ENCODE data around the gene CLEC2B. TPM values are rescaled to one million over a fixed set of nuclear protein-coding genes. Genes with fewer than 3 reads are reported as not detected.

CLEC2B gene
- total RNA-seq, 4 donors from 2014 or later: 14.5 to 56.3 (median 49.4) TPM

DNA sequence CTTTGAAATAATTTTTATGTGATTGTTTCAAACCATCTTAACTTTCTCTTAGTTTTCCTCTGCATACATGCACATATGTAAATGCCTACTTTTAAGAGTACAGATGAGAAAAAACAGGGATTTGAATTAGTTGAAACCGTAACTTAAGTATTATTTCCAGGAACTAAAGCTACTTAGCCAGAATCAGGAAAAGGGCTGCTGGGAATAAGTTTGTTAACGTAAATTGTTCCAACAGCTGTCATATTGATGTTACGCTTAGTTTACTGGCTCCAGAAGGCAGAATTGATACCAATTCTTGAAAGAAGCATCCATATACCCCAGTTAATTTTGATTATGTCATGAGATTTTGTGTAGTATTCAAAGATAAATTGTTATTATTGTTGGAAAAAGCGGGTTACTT, 59.8 kb downstream of the CLEC2B start:
- TF ChIP-seq, protein P1, sequence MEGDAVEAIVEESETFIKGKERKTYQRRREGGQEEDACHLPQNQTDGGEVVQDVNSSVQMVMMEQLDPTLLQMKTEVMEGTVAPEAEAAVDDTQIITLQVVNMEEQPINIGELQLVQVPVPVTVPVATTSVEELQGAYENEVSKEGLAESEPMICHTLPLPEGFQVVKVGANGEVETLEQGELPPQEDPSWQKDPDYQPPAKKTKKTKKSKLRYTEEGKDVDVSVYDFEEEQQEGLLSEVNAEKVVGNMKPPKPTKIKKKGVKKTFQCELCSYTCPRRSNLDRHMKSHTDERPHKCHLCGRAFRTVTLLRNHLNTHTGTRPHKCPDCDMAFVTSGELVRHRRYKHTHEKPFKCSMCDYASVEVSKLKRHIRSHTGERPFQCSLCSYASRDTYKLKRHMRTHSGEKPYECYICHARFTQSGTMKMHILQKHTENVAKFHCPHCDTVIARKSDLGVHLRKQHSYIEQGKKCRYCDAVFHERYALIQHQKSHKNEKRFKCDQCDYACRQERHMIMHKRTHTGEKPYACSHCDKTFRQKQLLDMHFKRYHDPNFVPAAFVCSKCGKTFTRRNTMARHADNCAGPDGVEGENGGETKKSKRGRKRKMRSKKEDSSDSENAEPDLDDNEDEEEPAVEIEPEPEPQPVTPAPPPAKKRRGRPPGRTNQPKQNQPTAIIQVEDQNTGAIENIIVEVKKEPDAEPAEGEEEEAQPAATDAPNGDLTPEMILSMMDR (IDR thresholded peaks at IDR 0.05; ENCODE audit: low read depth): no peak

DNA sequence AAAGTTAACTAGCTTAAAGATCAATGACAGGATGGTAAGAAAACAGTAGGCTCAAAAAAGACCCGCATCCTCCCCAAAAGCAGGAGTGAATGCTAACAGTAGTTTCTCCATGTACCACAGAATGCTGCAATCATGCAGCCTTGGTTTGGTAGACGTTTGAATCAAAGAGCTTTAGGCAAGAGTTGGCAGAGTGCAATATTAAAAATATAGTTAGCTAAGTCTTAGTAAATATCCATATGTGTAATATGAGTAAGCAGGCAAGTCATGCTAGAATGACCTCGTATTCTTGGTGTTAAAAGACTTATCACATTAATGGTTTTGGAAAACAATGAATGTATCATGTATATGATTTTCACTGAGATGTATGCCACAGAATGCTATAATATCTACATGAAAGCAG, 60.6 kb downstream of the CLEC2B start:
- TF ChIP-seq, protein P1 (IDR thresholded peaks at IDR 0.05; ENCODE audit: low read depth): no peak

DNA sequence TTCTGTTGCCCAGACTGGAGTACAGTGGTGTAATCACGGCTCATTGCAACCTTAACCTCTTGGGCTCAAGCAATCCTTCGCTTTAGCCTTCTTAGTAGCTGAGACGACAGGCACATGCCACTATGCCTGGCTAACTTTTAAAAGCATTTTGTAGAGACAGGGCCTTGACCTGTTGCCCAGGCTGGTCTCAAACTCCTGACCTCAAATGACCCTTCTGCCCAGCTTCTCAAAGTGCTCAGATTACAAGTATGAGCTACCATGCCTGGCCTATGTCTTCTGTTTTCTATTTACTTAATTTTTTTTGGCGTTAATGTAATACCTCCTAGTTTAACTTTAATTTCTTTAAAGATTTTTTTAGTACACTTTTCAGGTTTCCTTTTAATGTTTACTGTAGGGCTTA, 62.4 kb downstream of the CLEC2B start:
- TF ChIP-seq, protein P1 (IDR thresholded peaks at IDR 0.05; ENCODE audit: low read depth): no peak

DNA sequence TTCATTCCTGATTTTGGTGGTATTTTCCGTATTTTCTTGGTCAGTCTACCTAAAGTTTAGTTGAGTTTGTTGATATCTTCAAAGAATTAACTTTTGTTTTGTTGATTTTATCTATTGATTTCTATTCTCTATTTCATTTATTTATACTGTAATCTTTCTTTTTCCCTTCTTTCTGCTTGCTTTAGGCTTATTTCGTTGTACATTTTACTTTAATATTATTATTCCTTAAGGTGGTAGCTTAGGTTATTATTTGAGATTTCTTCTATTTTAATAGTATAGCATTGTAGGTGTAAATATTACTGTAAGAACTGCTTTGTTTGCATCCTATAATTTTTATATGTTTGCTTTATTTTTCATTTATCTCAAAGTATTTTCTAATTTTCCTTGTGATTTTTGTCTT, 63.3 kb downstream of the CLEC2B start:
- TF ChIP-seq, protein P1 (IDR thresholded peaks at IDR 0.05; ENCODE audit: low read depth): no peak

Other genes starting within 250 kb of the CLEC2B start
- 10 to 100 TPM; 16.0 to 23.8 (median 18.7) TPM for gene CLEC2D, start 199.6 kb downstream of the CLEC2B start, total RNA-seq
- gene CLECL1, start 136.3 kb downstream of the CLEC2B start, total RNA-seq: 1 to 10 TPM in 1 of 4 donors, under 1 TPM in 1, not detected in 2; 0.68 to 1.3 TPM
- gene CD69, start 108.5 kb downstream of the CLEC2B start, total RNA-seq: 10 to 100 TPM in 1 of 4 donors, 1 to 10 TPM in 2, not detected in 1; 5.4 to 14.8 (median 8.4) TPM
- 1 to 10 TPM in 1 of 4 donors, under 1 TPM in 3; 0.44 to 3.4 (median 0.90) TPM for gene KLRF1, start 41.9 kb downstream of the CLEC2B start, total RNA-seq
- not detected for gene KLRF2, start 12.1 kb upstream of the CLEC2B start, total RNA-seq
- not detected for gene CLEC2A, start 63.0 kb upstream of the CLEC2B start, total RNA-seq
- 10 to 100 TPM in 2 of 4 donors, 1 to 10 TPM in 1, not detected in 1; 2.4 to 12.9 (median 12.2) TPM for gene CLEC12A, start 102.1 kb upstream of the CLEC2B start, total RNA-seq
- not detected for gene CLEC1B, start 129.8 kb upstream of the CLEC2B start, total RNA-seq
- 1 to 10 TPM in 1 of 4 donors, under 1 TPM in 1, not detected in 2; 0.51 to 9.8 TPM for gene CLEC12B, start 141.3 kb upstream of the CLEC2B start, total RNA-seq
- gene CLEC9A, start 161.3 kb upstream of the CLEC2B start, total RNA-seq: not detected
- 10 to 100 TPM in 2 of 4 donors, 1 to 10 TPM in 2; 2.9 to 10.7 (median 7.2) TPM for gene CLEC1A, start 229.6 kb upstream of the CLEC2B start, total RNA-seq